Liver (tissue), 9 donors: ENCODE results near the gene OR2W1. TPM values are rescaled to one million over a fixed set of nuclear protein-coding genes. Genes with fewer than 3 reads are reported as not detected.

Experiments used
- DNase-seq: peaks from one replicate; pipeline ENCODE4 v3.0.0-alpha.2; 2017; ENCODE audit warnings: low spot score
- H3K27ac ChIP-seq, 2 donors: one replicate each; pipeline ENCODE4 v1.7.0; 2013; ENCODE audit warnings: inconsistent platforms in 2 of 2, low read length in 2 of 2, control low read depth in 1 of 2, low read depth in 1 of 2, mild to moderate bottlenecking in 1 of 2
- H3K27me3 ChIP-seq, 4 donors: one replicate each; pipeline versions ENCODE4 v1.6.1 to v1.7.0; 2013; ENCODE audit warnings: low read length in 3 of 4, inconsistent platforms in 1 of 4, mild to moderate bottlenecking in 1 of 4, moderate library complexity in 1 of 4; ENCODE audit not compliant: control insufficient read depth in 4 of 4, insufficient read depth in 4 of 4
- H3K36me3 ChIP-seq, 4 donors: one replicate each; pipeline versions ENCODE4 v1.6.1 to v1.7.0; 2013; ENCODE audit warnings: low read length in 3 of 4, mild to moderate bottlenecking in 3 of 4, low read depth in 1 of 4, moderate library complexity in 1 of 4; ENCODE audit not compliant: control insufficient read depth in 4 of 4, insufficient read depth in 3 of 4
- H3K4me1 ChIP-seq, 4 donors: one replicate each; pipeline versions ENCODE4 v1.6.1 to v1.7.0; 2013; ENCODE audit warnings: low read length in 3 of 4, mild to moderate bottlenecking in 3 of 4, moderate library complexity in 1 of 4; ENCODE audit not compliant: control insufficient read depth in 4 of 4, insufficient read depth in 4 of 4
- H3K4me3 ChIP-seq, 3 donors: one replicate each; pipeline versions ENCODE4 v1.6.1 to v1.7.0; 2013; ENCODE audit warnings: low read length in 3 of 3, control low read depth in 1 of 3, low read depth in 1 of 3, mild to moderate bottlenecking in 1 of 3
- H3K9ac ChIP-seq, 2 donors: one replicate each; pipeline ENCODE4 v1.7.0; 2013; ENCODE audit warnings: low read length in 2 of 2, mild to moderate bottlenecking in 2 of 2, moderate library complexity in 2 of 2, control low read depth in 1 of 2, low read depth in 1 of 2
- H3K9me3 ChIP-seq, 4 donors: one replicate each; pipeline versions ENCODE4 v1.6.1 to v1.7.0; 2013; ENCODE audit warnings: low read length in 3 of 4; ENCODE audit not compliant: control insufficient read depth in 4 of 4
- ATF3 ChIP-seq: IDR thresholded peaks from 2 replicates; pipeline ENCODE4 v1.6.1; 2016; ENCODE audit warnings: antibody characterized with exemption
- CTCF ChIP-seq: fragments of 150-350 bp; IDR thresholded peaks from 2 replicates; pipeline ENCODE4 v1.5.1; 2017; ENCODE audit warnings: improper control_type of control experiment, low read depth, low read length; ENCODE audit not compliant: missing input control
- EGR1 ChIP-seq, 2 donors: IDR thresholded peaks; 2 replicates each; pipeline ENCODE4 v1.6.1; 2016 to 2018; ENCODE audit warnings: antibody characterized with exemption in 2 of 2, low read depth in 2 of 2
- FOXA2 ChIP-seq: IDR thresholded peaks from 2 replicates; pipeline ENCODE4 v1.6.1; 2016; ENCODE audit warnings: antibody characterized with exemption
- HNF4A ChIP-seq, 2 donors: conservative IDR thresholded peaks; 2 replicates each; pipeline ENCODE4 v1.6.1; 2016; ENCODE audit warnings: antibody characterized with exemption in 2 of 2, mild to moderate bottlenecking in 2 of 2
- HNF4G ChIP-seq: IDR thresholded peaks from 2 replicates; pipeline ENCODE4 v1.6.1; 2016; ENCODE audit warnings: antibody characterized with exemption
- JUND ChIP-seq, 2 donors: IDR thresholded peaks; 2 replicates each; pipeline ENCODE4 v1.6.1; 2016; ENCODE audit warnings: antibody characterized with exemption in 2 of 2
- NR2F2 ChIP-seq: IDR thresholded peaks from 2 replicates; pipeline ENCODE4 v1.6.1; 2016; ENCODE audit warnings: antibody characterized with exemption
- RAD21 ChIP-seq, 2 donors: IDR thresholded peaks; 2 replicates each; pipeline ENCODE4 v1.6.1; 2016; ENCODE audit warnings: antibody characterized with exemption in 2 of 2, mild to moderate bottlenecking in 2 of 2
- REST ChIP-seq: IDR thresholded peaks from 2 replicates; pipeline ENCODE4 v1.6.1; 2016; ENCODE audit warnings: antibody characterized with exemption, mild to moderate bottlenecking
- SP1 ChIP-seq: IDR thresholded peaks from 2 replicates; pipeline ENCODE4 v1.6.1; 2018; ENCODE audit warnings: antibody characterized with exemption, mild to moderate bottlenecking
- TAF1 ChIP-seq: conservative IDR thresholded peaks from 2 replicates; pipeline ENCODE4 v1.6.1; 2016; ENCODE audit warnings: antibody characterized with exemption, mild to moderate bottlenecking
- YY1 ChIP-seq: IDR thresholded peaks from 2 replicates; pipeline ENCODE4 v1.6.1; 2016; ENCODE audit warnings: antibody characterized with exemption, mild to moderate bottlenecking
- ZBTB33 ChIP-seq: IDR thresholded peaks from 2 replicates; pipeline ENCODE4 v1.6.1; 2016; ENCODE audit warnings: antibody characterized with exemption
- WGBS: extraction: QIAGEN DNeasy Blood & Tissue Kit; methylation state at CpG from one replicate; pipeline ENCODE4 v1.1.7; 2013; 5-methylcytosine and 5-hydroxymethylcytosine counted together
- polyA plus RNA-seq, 2 donors: library from polyadenylated mRNA; stranded (reverse) in 1 of 2; unstranded in 1 of 2; fragments of 200-250 nt in 1 of 2; fragments of >200 nt in 1 of 2; fragmentation: Nextera tagmentation in 1 of 2; extraction: Ambion mirVana in 1 of 2; gene quantifications; one replicate each; pipeline versions ENCODE4 v1.2.1 to v1.2.3, GENCODE V29; 2013 to 2015
- total RNA-seq, 2 donors: library from RNA; depleted of rRNA; stranded (reverse); fragments of >200 nt; gene quantifications; one replicate each; pipeline ENCODE4 v1.2.3, GENCODE V29; 2014
- TF ChIP-seq, protein P1 (sequence below): IDR thresholded peaks from 2 replicates; pipeline ENCODE4 v1.6.1; 2016; ENCODE audit warnings: antibody characterized with exemption
- donor health status: healthy.
- donor health status: healthy.
- donor health status: healthy.
- donor health status: healthy.
- donor health status: healthy.

The OR2W1 gene
- total and polyA plus RNA-seq, 4 donors: not detected

DNA sequence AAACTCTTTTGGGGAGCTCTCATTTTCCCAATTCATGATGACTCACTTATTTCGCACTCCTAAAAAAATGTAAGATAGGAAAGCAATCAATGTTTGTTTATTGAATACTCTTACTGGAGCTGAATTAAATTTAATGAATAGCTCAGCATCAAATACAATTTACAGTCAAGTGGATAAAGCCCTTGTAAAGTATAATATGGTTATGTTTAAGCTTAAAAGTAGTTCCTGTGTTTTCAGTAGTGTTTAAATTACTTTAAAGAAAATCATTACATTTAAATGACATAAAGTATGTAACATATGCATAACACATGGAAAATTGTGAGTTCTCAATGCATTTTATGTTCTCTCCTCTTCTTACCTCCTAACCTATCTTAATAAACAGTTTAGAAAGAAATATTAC is 42.2 kb upstream of the OR2W1 start, which contains the start of gene OR2B3:
Gene OR2B3, minus strand, starts transcription at position 101 of the 400 bp plus-strand sequence. Its CDS starts 65 bp downstream, at position 36.
- no peaks in the 10 kb centered on the region for H3K4me1 ChIP-seq
- H3K36me3 ChIP-seq: no peaks in the 10 kb centered on the region
- WGBS: 74% methylated on average over 1 of the region's 1 CpG
- H3K9ac ChIP-seq: no peak within 1 kb of the TSS
- H3K27ac ChIP-seq: no peak within 1 kb of the TSS
- no peak for DNase-seq
- H3K4me3 ChIP-seq: no peak within 1 kb of the TSS
- no peaks in the 10 kb centered on the region for H3K9me3 ChIP-seq
- TF ChIP-seq EGR1 (IDR thresholded peaks at IDR 0.05; ENCODE audit: low read depth in 2 of 2): no peak
- no peak for TF ChIP-seq HNF4G
- no peak for TF ChIP-seq ZBTB33
- no peak for TF ChIP-seq SP1
- H3K27me3 ChIP-seq: peaks cover 0 to 2% (median 0%) of the 10 kb centered on the region in 4 donors

DNA sequence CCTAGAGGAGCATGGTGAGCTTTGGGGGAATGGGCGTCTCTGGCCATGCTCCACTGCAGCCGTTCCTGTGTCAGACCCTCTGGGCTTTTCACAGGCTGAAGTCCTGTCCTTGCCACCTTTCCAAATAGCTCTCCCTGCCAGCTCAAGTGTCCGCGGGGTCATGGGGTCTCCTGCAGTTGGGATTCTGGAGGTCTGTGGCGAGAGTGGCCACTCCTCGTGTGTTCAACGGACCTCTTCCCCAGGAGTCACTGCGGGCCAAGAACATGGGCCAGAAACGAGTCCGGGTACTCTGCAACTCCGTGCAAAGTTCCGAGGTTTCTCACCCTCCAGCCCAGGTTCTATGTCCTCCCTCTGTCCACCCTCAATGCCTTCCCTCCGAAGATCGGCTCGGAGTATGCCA is 37.5 kb upstream of the OR2W1 start:
- no peaks in the 10 kb centered on the region for H3K4me1 ChIP-seq
- DNase-seq: no peak
- H3K9ac ChIP-seq: no peak overlapping the region
- H3K27ac ChIP-seq: no peak overlapping the region
- H3K36me3 ChIP-seq: no peaks in the 10 kb centered on the region
- no peak for TF ChIP-seq YY1
- no peak for TF ChIP-seq REST
- TF ChIP-seq ATF3: no peak
- no peak for TF ChIP-seq SP1
- no peak for TF ChIP-seq NR2F2
- TF ChIP-seq HNF4A (conservative IDR thresholded peaks at IDR 0.05): no peak
- no peak for TF ChIP-seq RAD21 (IDR thresholded peaks at IDR 0.05)
- TF ChIP-seq HNF4G: no peak
- no peak for TF ChIP-seq ZBTB33
- no peak overlapping the region for H3K4me3 ChIP-seq
- H3K27me3 ChIP-seq: peaks cover 0 to 2% (median 0%) of the 10 kb centered on the region in 4 donors
- H3K9me3 ChIP-seq: no peaks in the 10 kb centered on the region
- WGBS: 89% methylated on average over 15 of the region's 15 CpGs

DNA sequence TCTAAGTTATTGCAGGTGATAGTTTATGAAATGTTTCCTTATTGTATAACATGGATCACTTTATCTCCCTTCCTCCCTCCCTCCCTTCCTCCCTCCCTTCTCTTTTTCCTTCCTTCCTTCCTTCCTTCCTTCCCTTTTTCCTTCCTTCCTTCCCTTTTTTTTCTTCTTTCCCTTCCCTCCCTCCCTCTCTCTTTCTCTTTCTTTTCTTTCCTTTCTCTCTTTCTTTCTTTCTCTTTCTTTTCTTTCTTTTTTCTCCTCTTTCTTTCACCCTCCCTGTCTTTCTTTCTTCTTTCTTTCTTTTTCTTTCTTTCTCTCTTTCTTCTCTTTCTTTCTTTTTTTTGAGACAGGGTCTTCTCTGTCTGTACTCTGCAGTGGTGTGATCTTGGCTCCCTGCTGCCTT is 36.3 kb upstream of the OR2W1 start:
- Histone ChIP-seq H3K9ac (no peak overlapping the region), H3K4me1 (no peaks in the 10 kb centered on the region), H3K9me3 (no peaks in the 10 kb centered on the region), H3K27me3 (no peaks in the 10 kb centered on the region), H3K27ac (no peak overlapping the region), H3K36me3 (no peaks in the 10 kb centered on the region), H3K4me3 (no peak overlapping the region)
- no peak for DNase-seq
- TF ChIP-seq HNF4A (conservative IDR thresholded peaks at IDR 0.05) (no peak), TAF1 (no peak), FOXA2 (no peak), JUND (IDR thresholded peaks at IDR 0.05) (no peak), REST (no peak), CTCF (no peak)
- TF ChIP-seq, protein P1, sequence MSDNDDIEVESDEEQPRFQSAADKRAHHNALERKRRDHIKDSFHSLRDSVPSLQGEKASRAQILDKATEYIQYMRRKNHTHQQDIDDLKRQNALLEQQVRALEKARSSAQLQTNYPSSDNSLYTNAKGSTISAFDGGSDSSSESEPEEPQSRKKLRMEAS: no peak
